ENCODE data around the gene RASGRP4. TPM values are rescaled to one million over a fixed set of nuclear protein-coding genes. Genes with fewer than 3 reads are reported as not detected.

Gene RASGRP4
- total RNA-seq, 1 donor from 2014 or later: not detected

DNA sequence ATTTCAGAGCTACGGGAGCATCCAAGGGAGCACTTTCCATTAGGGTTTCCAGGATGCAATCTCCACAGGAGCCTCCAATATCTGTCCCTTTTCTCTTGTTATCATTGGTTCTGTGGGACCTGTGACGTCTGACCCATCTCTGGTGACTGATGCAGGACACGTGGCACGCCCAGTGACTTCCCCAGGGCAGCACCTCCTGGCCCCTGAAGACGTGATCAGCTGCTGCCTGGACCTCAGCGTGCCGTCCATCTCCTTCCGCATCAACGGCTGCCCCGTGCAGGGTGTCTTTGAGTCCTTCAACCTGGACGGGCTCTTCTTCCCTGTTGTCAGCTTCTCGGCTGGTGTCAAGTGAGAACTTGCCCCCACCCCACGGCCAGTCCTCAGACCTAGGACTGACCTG is 33.0 kb upstream of the RASGRP4 start:
- no peak overlapping the region for H3K27ac Mint-ChIP-seq
- H3K36me3 Mint-ChIP-seq: no peaks in the 10 kb centered on the region
- no peak overlapping the region for H3K4me3 Mint-ChIP-seq
- peaks cover 4% of the 10 kb centered on the region for H3K27me3 Mint-ChIP-seq
- TF ChIP-seq, protein P1, sequence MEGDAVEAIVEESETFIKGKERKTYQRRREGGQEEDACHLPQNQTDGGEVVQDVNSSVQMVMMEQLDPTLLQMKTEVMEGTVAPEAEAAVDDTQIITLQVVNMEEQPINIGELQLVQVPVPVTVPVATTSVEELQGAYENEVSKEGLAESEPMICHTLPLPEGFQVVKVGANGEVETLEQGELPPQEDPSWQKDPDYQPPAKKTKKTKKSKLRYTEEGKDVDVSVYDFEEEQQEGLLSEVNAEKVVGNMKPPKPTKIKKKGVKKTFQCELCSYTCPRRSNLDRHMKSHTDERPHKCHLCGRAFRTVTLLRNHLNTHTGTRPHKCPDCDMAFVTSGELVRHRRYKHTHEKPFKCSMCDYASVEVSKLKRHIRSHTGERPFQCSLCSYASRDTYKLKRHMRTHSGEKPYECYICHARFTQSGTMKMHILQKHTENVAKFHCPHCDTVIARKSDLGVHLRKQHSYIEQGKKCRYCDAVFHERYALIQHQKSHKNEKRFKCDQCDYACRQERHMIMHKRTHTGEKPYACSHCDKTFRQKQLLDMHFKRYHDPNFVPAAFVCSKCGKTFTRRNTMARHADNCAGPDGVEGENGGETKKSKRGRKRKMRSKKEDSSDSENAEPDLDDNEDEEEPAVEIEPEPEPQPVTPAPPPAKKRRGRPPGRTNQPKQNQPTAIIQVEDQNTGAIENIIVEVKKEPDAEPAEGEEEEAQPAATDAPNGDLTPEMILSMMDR (conservative IDR thresholded peaks at IDR 0.05): no peak
- H3K9me3 Mint-ChIP-seq: no peaks in the 10 kb centered on the region
- no peak for DNase-seq (ENCODE audit: extremely low spot score, unreplicated experiment)
- H3K4me1 Mint-ChIP-seq (ENCODE audit: unreplicated experiment): no peaks in the 10 kb centered on the region

DNA sequence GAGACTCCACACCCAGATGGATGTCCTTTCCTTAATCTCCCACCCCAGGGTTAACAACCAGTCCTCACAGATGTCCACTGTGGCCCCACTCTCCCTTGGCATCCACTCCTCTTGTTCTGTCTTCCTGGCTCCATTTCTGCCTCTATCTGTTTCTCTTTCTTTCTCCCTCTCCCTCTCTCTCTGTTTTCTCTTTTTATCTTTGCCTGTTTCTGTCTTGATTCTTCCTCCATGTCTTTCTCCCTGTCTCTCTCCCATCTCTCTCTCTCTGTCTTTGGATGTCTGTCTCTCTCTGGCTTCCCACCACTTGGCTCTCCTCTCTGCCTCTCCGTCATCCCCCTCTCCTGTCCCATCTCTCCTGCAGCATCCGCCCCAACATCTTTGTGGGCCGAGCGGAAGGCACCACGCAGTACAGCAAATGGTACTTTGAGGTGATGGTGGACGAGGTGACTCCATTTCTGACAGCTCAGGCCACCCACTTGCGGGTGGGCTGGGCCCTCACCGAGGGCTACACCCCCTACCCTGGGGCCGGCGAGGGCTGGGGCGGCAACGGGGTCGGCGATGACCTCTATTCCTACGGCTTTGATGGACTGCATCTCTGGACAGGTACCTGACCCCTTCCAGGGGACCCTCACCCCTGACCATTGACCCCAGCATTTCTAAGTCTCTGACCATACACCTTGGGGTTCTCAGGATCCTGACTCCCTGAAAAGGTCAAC is 31.8 kb upstream of the RASGRP4 start:
- H3K27me3 Mint-ChIP-seq: peaks cover 4% of the 10 kb centered on the region
- H3K9me3 Mint-ChIP-seq: no peaks in the 10 kb centered on the region
- H3K4me1 Mint-ChIP-seq (ENCODE audit: unreplicated experiment): no peaks in the 10 kb centered on the region
- no peaks in the 10 kb centered on the region for H3K36me3 Mint-ChIP-seq
- no peak for DNase-seq (ENCODE audit: extremely low spot score, unreplicated experiment)
- TF ChIP-seq, protein P1 (conservative IDR thresholded peaks at IDR 0.05): no peak
- no peak overlapping the region for H3K4me3 Mint-ChIP-seq
- H3K27ac Mint-ChIP-seq: no peak overlapping the region

DNA sequence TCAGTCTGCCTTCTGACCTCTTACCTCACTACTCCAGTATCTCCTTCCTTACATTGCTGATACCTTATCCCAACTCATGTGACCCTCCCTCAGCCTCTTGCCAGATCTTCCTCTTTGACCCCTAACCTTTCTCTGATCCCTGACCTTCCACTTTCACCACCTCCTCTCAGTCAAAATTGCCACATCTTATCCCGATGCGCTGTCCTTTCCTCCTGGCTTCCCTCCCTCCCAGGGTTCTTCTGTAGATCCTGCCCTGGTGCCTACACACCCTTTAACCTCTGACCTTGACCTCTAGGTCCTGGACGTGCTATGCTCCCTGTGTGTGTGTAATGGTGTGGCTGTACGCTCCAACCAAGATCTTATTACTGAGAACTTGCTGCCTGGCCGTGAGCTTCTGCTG is 31.2 kb upstream of the RASGRP4 start:
- no peak for DNase-seq (ENCODE audit: extremely low spot score, unreplicated experiment)
- Mint-ChIP-seq H3K4me1 (ENCODE audit: unreplicated experiment) (no peaks in the 10 kb centered on the region), H3K27ac (no peak overlapping the region), H3K27me3 (peaks cover 3% of the 10 kb centered on the region), H3K9me3 (no peaks in the 10 kb centered on the region), H3K4me3 (no peak overlapping the region), H3K36me3 (no peaks in the 10 kb centered on the region)
- TF ChIP-seq, protein P1 (conservative IDR thresholded peaks at IDR 0.05): no peak

DNA sequence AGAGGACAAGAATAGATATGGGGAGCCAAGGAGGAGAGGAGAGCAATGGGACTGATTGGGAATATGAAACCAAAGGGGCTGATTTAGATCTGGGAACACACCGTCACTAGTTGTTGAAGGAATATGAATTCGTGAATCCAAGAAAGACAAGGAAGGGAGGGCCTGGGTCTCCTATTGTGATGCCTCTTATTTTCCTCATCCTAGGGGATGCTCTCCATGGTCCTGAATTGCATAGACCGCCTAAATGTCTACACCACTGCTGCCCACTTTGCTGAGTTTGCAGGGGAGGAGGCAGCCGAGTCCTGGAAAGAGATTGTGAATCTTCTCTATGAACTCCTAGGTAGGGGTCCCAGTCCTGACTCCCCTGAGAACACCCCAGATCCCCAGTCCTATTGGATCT is 29.0 kb upstream of the RASGRP4 start:
- no peaks in the 10 kb centered on the region for H3K36me3 Mint-ChIP-seq
- no peaks in the 10 kb centered on the region for H3K27me3 Mint-ChIP-seq

DNA sequence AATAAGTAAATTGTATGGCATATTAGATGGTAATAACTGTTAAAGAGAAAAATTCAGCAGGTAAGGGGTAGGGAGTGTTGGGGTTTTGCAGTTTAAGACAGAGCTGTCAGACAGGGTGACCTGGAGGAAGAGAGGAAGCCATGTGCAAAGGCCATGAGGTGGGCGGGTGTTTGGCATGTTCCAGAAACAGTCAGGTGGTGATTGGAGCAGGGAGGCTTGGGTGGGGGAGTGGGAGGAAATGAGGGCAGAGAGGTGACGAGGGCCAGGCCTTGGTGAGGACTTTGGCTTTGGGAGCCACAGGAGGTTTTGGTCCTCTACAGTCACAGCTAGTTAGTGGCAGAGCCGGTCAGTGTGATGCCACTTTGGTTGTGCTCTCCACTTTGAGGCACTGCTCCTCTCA is 27.6 kb upstream of the RASGRP4 start:
- H3K4me1 Mint-ChIP-seq (ENCODE audit: unreplicated experiment): no peaks in the 10 kb centered on the region
- H3K27me3 Mint-ChIP-seq: no peaks in the 10 kb centered on the region
- TF ChIP-seq, protein P1 (conservative IDR thresholded peaks at IDR 0.05): no peak
- H3K27ac Mint-ChIP-seq: no peak overlapping the region
- no peaks in the 10 kb centered on the region for H3K9me3 Mint-ChIP-seq
- no peak for DNase-seq (ENCODE audit: extremely low spot score, unreplicated experiment)
- H3K36me3 Mint-ChIP-seq: no peaks in the 10 kb centered on the region
- H3K4me3 Mint-ChIP-seq: no peak overlapping the region

More for the DNA sequence above, 29.0 kb upstream of the RASGRP4 start:
- DNase-seq (ENCODE audit: extremely low spot score, unreplicated experiment): no peak
- Mint-ChIP-seq H3K4me1 (ENCODE audit: unreplicated experiment) (no peaks in the 10 kb centered on the region), H3K27ac (no peak overlapping the region), H3K4me3 (no peak overlapping the region), H3K9me3 (no peaks in the 10 kb centered on the region)
- TF ChIP-seq, protein P1 (conservative IDR thresholded peaks at IDR 0.05): no peak

Data from type B pancreatic cell (in vitro differentiated cells).